Keratinocyte (primary cell): Measurements from ENCODE around the gene ARID3A.

Source experiments
- EZH2 ChIP-seq: IDR thresholded peaks from one replicate; pipeline ENCODE4 v1.6.1; 2012; ENCODE audit warnings: inconsistent platforms, mild to moderate bottlenecking, low read length, moderate library complexity
- TF ChIP-seq, protein P1 (sequence below), 3 experiments: IDR thresholded peaks in 1 of 3; conservative IDR thresholded peaks in 1 of 3; optimal IDR thresholded peaks in 1 of 3; 2 replicates in 2 of 3; 3 replicates in 1 of 3; pipeline versions ENCODE3 to v1.5.1; 2011; ENCODE audit warnings: low read length in 3 of 3, mild to moderate bottlenecking in 3 of 3, moderate library complexity in 2 of 3, control low read depth in 1 of 3, inconsistent platforms in 1 of 3; ENCODE audit not compliant: insufficient read depth in 2 of 3; ENCODE audit errors: extremely low read depth in 1 of 3

GRCh38 chr19:977058-977464 is 51.2 kb downstream of the ARID3A start:
- TF ChIP-seq, protein P1, sequence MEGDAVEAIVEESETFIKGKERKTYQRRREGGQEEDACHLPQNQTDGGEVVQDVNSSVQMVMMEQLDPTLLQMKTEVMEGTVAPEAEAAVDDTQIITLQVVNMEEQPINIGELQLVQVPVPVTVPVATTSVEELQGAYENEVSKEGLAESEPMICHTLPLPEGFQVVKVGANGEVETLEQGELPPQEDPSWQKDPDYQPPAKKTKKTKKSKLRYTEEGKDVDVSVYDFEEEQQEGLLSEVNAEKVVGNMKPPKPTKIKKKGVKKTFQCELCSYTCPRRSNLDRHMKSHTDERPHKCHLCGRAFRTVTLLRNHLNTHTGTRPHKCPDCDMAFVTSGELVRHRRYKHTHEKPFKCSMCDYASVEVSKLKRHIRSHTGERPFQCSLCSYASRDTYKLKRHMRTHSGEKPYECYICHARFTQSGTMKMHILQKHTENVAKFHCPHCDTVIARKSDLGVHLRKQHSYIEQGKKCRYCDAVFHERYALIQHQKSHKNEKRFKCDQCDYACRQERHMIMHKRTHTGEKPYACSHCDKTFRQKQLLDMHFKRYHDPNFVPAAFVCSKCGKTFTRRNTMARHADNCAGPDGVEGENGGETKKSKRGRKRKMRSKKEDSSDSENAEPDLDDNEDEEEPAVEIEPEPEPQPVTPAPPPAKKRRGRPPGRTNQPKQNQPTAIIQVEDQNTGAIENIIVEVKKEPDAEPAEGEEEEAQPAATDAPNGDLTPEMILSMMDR (optimal IDR thresholded peaks at IDR 0.05 in 1 of 3, IDR thresholded peaks at IDR 0.05 in 1 of 3, conservative IDR thresholded peaks at IDR 0.05 in 1 of 3; ENCODE audit: extremely low read depth in 1 of 3, insufficient read depth in 2 of 3, low read length in 3 of 3) = no peak
- no peak for TF ChIP-seq EZH2
